WTC11 (cell line): ENCODE results near the gene IL10RB. TPM values are rescaled to one million over a fixed set of nuclear protein-coding genes. Genes with fewer than 3 reads are reported as not detected.

Source experiments
- ATAC-seq: fragments of 200-7000 bp; cut with Tn5 transposase; 2 replicates; pipeline ENCODE4 v1.10.0; 2021; ENCODE audit warnings: mild to moderate bottlenecking, moderate library complexity
- CTCF ChIA-PET: fragments of 300-600 bp; sonication (Branson Sonifier 250); formaldehyde crosslinking; loops from one replicate; lab custom pipeline; 2021; ENCODE audit warnings: antibody characterized with exemption; lab: Charles Lee
- POLR2A ChIA-PET: fragments of 350-600 bp; sonication (Branson Sonifier 250); formaldehyde crosslinking; loops from one replicate; lab custom pipeline; 2021; ENCODE audit warnings: antibody characterized with exemption; lab: Charles Lee
- DNase-seq: peaks from one replicate; pipeline ENCODE4 v3.0.0; 2021; ENCODE audit warnings: low spot score
- H3K27ac Mint-ChIP-seq: 2 replicates; pipeline ENCODE4 v1.8.0; 2021; ENCODE audit warnings: mixed read lengths
- H3K27me3 Mint-ChIP-seq: 2 replicates; pipeline ENCODE4 v1.8.0; 2021; ENCODE audit warnings: low read depth, mild to moderate bottlenecking, moderate library complexity, mixed read lengths
- H3K36me3 Mint-ChIP-seq: 2 replicates; pipeline ENCODE4 v1.8.0; 2021; ENCODE audit warnings: mixed read lengths
- H3K4me1 Mint-ChIP-seq: 2 replicates; pipeline ENCODE4 v1.8.0; 2022; ENCODE audit warnings: mixed read lengths
- H3K4me3 Mint-ChIP-seq: 2 replicates; pipeline ENCODE4 v1.8.0; 2021; ENCODE audit warnings: mild to moderate bottlenecking, moderate library complexity, mixed read lengths
- H3K9me3 Mint-ChIP-seq: 2 replicates; pipeline ENCODE4 v1.8.0; 2021; ENCODE audit warnings: mixed read lengths
- NR2C2 ChIP-seq: sonication (generic); formaldehyde crosslinking; IDR thresholded peaks from 2 replicates; pipeline ENCODE4 v1.8.0; 2022; ENCODE audit warnings: mild to moderate bottlenecking, missing genetic modification reagents
- PRRX2 ChIP-seq: fragments of 250-450 bp; sonication (Bioruptor Pico); IDR thresholded peaks from 2 replicates; pipeline ENCODE4 v1.8.0; 2021; ENCODE audit warnings: mild to moderate bottlenecking
- SMAD3 ChIP-seq: sonication (generic); formaldehyde crosslinking; IDR thresholded peaks from 2 replicates; pipeline ENCODE4 v1.8.0; 2022; ENCODE audit warnings: missing genetic modification reagents, mild to moderate bottlenecking, borderline replicate concordance
- ZNF138 ChIP-seq: sonication (generic); formaldehyde crosslinking; conservative IDR thresholded peaks from 2 replicates; pipeline ENCODE4 v1.8.1; 2022; ENCODE audit warnings: mild to moderate bottlenecking, moderate library complexity, missing genetic modification reagents
- ZNF219 ChIP-seq: sonication (generic); formaldehyde crosslinking; IDR thresholded peaks from 2 replicates; pipeline ENCODE4 v1.8.0; 2023; ENCODE audit warnings: missing genetic modification reagents, mild to moderate bottlenecking, borderline replicate concordance
- total RNA-seq: library from RNA; stranded (reverse); gene quantifications from 3 replicates; pipeline ENCODE4 v1.2.3, GENCODE V29; 2021
- TF ChIP-seq, protein P1 (sequence below): fragments of 250-450 bp; sonication (Bioruptor Pico); IDR thresholded peaks from 2 replicates; pipeline ENCODE4 v1.9.0; 2021; ENCODE audit warnings: mild to moderate bottlenecking
- TF ChIP-seq, protein P2 (sequence below): sonication (generic); formaldehyde crosslinking; conservative IDR thresholded peaks from 2 replicates; pipeline ENCODE4 v1.8.1; 2023; ENCODE audit warnings: mild to moderate bottlenecking, low read depth, missing genetic modification reagents, moderate library complexity
- TF ChIP-seq, protein P3 (sequence below): sonication (generic); formaldehyde crosslinking; IDR thresholded peaks from 2 replicates; pipeline ENCODE4 v1.8.1; 2023; ENCODE audit warnings: mild to moderate bottlenecking, missing genetic modification reagents, borderline replicate concordance
- TF ChIP-seq, protein P4 (sequence below): sonication (generic); formaldehyde crosslinking; IDR thresholded peaks from 2 replicates; pipeline ENCODE4 v1.8.0; 2022; ENCODE audit warnings: mild to moderate bottlenecking, missing genetic modification reagents
- TF ChIP-seq, protein P5 (sequence below): sonication (generic); formaldehyde crosslinking; IDR thresholded peaks from 2 replicates; pipeline ENCODE4 v1.8.1; 2023; ENCODE audit warnings: mild to moderate bottlenecking, moderate library complexity, missing genetic modification reagents
- TF ChIP-seq, protein P6 (sequence below): sonication (generic); formaldehyde crosslinking; IDR thresholded peaks from 2 replicates; pipeline ENCODE4 v1.8.1; 2022; ENCODE audit warnings: low read depth, mild to moderate bottlenecking, moderate library complexity, missing genetic modification reagents, borderline replicate concordance
- TF ChIP-seq, protein P7 (sequence below): sonication (generic); formaldehyde crosslinking; IDR thresholded peaks from 2 replicates; pipeline ENCODE4 v1.8.1; 2023; ENCODE audit warnings: mild to moderate bottlenecking, missing genetic modification reagents, moderate library complexity

The IL10RB gene
- total RNA-seq, 1 experiment from 2014 or later: 3.7 TPM

DNA sequence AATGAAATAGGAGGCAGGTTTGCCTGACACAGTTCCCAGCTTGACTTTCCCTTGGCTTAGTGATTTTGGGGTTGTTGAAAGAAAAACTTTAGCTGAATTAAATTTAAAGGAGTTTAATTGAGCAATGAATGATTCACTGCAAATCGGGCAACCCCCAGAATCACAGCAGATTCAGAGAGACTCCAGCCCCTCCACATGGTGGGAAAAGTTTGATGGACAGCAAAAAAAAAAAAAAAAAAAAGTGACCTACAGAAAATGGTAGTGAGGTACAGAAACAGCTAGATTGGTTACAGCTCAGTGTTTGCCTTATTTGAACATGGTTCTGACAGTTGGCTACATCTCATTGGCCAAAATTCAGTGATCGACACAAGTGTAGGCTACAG, 49.0 kb upstream of the IL10RB start (continued):
- TF ChIP-seq, protein P1, sequence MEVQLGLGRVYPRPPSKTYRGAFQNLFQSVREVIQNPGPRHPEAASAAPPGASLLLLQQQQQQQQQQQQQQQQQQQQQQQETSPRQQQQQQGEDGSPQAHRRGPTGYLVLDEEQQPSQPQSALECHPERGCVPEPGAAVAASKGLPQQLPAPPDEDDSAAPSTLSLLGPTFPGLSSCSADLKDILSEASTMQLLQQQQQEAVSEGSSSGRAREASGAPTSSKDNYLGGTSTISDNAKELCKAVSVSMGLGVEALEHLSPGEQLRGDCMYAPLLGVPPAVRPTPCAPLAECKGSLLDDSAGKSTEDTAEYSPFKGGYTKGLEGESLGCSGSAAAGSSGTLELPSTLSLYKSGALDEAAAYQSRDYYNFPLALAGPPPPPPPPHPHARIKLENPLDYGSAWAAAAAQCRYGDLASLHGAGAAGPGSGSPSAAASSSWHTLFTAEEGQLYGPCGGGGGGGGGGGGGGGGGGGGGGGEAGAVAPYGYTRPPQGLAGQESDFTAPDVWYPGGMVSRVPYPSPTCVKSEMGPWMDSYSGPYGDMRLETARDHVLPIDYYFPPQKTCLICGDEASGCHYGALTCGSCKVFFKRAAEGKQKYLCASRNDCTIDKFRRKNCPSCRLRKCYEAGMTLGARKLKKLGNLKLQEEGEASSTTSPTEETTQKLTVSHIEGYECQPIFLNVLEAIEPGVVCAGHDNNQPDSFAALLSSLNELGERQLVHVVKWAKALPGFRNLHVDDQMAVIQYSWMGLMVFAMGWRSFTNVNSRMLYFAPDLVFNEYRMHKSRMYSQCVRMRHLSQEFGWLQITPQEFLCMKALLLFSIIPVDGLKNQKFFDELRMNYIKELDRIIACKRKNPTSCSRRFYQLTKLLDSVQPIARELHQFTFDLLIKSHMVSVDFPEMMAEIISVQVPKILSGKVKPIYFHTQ (CRISPR knock-in tag): no peak
- TF ChIP-seq, protein P2, sequence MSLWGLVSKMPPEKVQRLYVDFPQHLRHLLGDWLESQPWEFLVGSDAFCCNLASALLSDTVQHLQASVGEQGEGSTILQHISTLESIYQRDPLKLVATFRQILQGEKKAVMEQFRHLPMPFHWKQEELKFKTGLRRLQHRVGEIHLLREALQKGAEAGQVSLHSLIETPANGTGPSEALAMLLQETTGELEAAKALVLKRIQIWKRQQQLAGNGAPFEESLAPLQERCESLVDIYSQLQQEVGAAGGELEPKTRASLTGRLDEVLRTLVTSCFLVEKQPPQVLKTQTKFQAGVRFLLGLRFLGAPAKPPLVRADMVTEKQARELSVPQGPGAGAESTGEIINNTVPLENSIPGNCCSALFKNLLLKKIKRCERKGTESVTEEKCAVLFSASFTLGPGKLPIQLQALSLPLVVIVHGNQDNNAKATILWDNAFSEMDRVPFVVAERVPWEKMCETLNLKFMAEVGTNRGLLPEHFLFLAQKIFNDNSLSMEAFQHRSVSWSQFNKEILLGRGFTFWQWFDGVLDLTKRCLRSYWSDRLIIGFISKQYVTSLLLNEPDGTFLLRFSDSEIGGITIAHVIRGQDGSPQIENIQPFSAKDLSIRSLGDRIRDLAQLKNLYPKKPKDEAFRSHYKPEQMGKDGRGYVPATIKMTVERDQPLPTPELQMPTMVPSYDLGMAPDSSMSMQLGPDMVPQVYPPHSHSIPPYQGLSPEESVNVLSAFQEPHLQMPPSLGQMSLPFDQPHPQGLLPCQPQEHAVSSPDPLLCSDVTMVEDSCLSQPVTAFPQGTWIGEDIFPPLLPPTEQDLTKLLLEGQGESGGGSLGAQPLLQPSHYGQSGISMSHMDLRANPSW: no peak

DNA sequence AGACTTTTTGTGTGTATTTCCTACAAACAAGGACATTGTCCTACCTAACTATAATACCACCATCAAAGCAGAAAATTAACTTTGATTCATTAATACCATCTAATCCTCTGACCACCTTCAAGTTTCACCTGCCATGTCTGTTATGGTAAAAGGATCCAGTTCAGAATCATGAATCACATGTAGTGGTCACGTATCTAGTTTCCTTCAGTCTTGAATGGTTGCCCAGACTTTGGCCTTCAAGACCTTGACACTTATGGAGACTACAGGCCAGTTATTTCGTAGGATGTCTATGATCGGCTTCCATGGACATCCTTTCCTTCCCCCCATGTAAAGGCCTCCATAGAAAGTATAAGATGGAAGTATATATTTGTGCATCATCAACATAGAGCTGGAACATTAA, 46.9 kb upstream of the IL10RB start:
- POLR2A ChIA-PET: interaction anchor here (0.6 kb wide), 1 partner anchor 14 kb away, joined by 3 read pairs; no protein-coding TSS in a partner anchor
- Mint-ChIP-seq H3K4me3 (no peak overlapping the region), H3K4me1 (peaks cover 24% of the 10 kb centered on the region), H3K36me3 (peaks cover 4% of the 10 kb centered on the region; the same call in 1 of the 2 replicates), H3K27ac (no peak overlapping the region), H3K27me3 (peaks cover 17% of the 10 kb centered on the region), H3K9me3 (peaks cover 28% of the 10 kb centered on the region)
- ATAC-seq (no peak), DNase-seq (no peak)
- TF ChIP-seq SMAD3 (CRISPR knock-in tag): no peak
- TF ChIP-seq, protein P3, sequence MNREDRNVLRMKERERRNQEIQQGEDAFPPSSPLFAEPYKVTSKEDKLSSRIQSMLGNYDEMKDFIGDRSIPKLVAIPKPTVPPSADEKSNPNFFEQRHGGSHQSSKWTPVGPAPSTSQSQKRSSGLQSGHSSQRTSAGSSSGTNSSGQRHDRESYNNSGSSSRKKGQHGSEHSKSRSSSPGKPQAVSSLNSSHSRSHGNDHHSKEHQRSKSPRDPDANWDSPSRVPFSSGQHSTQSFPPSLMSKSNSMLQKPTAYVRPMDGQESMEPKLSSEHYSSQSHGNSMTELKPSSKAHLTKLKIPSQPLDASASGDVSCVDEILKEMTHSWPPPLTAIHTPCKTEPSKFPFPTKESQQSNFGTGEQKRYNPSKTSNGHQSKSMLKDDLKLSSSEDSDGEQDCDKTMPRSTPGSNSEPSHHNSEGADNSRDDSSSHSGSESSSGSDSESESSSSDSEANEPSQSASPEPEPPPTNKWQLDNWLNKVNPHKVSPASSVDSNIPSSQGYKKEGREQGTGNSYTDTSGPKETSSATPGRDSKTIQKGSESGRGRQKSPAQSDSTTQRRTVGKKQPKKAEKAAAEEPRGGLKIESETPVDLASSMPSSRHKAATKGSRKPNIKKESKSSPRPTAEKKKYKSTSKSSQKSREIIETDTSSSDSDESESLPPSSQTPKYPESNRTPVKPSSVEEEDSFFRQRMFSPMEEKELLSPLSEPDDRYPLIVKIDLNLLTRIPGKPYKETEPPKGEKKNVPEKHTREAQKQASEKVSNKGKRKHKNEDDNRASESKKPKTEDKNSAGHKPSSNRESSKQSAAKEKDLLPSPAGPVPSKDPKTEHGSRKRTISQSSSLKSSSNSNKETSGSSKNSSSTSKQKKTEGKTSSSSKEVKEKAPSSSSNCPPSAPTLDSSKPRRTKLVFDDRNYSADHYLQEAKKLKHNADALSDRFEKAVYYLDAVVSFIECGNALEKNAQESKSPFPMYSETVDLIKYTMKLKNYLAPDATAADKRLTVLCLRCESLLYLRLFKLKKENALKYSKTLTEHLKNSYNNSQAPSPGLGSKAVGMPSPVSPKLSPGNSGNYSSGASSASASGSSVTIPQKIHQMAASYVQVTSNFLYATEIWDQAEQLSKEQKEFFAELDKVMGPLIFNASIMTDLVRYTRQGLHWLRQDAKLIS (CRISPR knock-in tag): no peak
- TF ChIP-seq, protein P4, sequence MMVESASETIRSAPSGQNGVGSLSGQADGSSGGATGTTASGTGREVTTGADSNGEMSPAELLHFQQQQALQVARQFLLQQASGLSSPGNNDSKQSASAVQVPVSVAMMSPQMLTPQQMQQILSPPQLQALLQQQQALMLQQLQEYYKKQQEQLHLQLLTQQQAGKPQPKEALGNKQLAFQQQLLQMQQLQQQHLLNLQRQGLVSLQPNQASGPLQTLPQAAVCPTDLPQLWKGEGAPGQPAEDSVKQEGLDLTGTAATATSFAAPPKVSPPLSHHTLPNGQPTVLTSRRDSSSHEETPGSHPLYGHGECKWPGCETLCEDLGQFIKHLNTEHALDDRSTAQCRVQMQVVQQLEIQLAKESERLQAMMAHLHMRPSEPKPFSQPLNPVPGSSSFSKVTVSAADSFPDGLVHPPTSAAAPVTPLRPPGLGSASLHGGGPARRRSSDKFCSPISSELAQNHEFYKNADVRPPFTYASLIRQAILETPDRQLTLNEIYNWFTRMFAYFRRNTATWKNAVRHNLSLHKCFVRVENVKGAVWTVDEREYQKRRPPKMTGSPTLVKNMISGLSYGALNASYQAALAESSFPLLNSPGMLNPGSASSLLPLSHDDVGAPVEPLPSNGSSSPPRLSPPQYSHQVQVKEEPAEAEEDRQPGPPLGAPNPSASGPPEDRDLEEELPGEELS (CRISPR knock-in tag): no peak
- TF ChIP-seq, protein P5, sequence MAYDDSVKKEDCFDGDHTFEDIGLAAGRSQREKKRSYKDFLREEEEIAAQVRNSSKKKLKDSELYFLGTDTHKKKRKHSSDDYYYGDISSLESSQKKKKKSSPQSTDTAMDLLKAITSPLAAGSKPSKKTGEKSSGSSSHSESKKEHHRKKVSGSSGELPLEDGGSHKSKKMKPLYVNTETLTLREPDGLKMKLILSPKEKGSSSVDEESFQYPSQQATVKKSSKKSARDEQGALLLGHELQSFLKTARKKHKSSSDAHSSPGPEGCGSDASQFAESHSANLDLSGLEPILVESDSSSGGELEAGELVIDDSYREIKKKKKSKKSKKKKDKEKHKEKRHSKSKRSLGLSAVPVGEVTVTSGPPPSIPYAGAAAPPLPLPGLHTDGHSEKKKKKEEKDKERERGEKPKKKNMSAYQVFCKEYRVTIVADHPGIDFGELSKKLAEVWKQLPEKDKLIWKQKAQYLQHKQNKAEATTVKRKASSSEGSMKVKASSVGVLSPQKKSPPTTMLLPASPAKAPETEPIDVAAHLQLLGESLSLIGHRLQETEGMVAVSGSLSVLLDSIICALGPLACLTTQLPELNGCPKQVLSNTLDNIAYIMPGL (CRISPR knock-in tag): no peak
- TF ChIP-seq ZNF138 (CRISPR knock-in tag): no peak
- TF ChIP-seq NR2C2 (CRISPR knock-in tag): no peak
- no peak for TF ChIP-seq ZNF219
- TF ChIP-seq, protein P6, sequence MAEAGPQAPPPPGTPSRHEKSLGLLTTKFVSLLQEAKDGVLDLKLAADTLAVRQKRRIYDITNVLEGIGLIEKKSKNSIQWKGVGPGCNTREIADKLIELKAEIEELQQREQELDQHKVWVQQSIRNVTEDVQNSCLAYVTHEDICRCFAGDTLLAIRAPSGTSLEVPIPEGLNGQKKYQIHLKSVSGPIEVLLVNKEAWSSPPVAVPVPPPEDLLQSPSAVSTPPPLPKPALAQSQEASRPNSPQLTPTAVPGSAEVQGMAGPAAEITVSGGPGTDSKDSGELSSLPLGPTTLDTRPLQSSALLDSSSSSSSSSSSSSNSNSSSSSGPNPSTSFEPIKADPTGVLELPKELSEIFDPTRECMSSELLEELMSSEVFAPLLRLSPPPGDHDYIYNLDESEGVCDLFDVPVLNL (CRISPR knock-in tag): no peak
- TF ChIP-seq, protein P7, sequence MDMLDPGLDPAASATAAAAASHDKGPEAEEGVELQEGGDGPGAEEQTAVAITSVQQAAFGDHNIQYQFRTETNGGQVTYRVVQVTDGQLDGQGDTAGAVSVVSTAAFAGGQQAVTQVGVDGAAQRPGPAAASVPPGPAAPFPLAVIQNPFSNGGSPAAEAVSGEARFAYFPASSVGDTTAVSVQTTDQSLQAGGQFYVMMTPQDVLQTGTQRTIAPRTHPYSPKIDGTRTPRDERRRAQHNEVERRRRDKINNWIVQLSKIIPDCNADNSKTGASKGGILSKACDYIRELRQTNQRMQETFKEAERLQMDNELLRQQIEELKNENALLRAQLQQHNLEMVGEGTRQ (CRISPR knock-in tag): no peak
- no peak for TF ChIP-seq PRRX2
- CTCF ChIA-PET: interaction anchor here (0.7 kb wide), 1 partner anchor 138 kb away, joined by 6 read pairs; no protein-coding TSS in a partner anchor
